HG03378 (cell line): ENCODE results near the gene FAM222B.
"Not testable (repeated sequence)": the region's sequence is repeated elsewhere in the genome, so short reads cannot be mapped to it uniquely, and the experiment has no call there.

Experiments used
- ATAC-seq: cut with Tn5 transposase; IDR thresholded peaks from one replicate; pipeline ENCODE4 v1.9.1; 2021; ENCODE audit warnings: mild to moderate bottlenecking, moderate library complexity; ENCODE audit not compliant: unreplicated experiment

The FAM222B gene

DNA sequence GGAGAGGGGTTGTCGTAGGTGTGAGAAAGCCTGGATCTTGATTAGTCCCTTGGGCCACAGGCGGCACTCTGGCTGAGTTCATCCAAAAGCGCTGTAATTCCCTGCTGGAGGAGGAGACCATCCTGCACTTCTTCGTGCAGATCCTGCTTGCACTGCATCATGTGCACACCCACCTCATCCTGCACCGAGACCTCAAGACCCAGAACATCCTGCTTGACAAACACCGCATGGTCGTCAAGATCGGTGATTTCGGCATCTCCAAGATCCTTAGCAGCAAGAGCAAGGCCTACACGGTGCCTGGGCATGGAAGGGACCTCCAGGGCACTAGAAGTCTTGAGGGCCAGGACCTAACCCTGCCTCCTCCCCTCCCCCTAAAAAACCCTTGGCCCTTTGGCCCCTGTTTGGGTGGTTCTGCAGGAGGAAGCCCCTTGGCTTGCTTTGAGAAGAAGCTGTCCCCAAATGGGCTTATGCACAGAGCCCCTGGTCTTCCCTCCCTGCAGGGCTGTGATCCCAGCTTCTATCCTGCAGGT is 107.8 kb downstream of the FAM222B start:
- ATAC-seq = no peak

DNA sequence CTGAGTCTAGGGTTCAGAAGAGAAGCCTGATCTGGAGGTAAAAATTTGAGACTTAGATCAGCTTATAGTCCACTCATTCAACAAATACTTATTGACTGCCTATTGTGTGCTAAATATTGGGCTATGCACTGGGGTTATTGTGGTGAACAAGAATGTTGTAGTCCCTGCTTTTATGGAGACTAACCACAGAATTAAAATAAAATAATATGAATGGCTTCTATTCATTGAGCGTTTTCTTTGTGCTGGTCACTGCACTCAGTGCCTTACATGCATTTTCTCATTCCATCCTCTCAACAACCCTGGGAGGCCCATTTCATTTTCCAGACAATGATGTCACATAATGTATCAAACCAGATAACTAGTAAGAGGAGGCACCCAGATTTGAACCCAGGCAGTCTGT is 109.2 kb downstream of the FAM222B start:
- no peak for ATAC-seq

DNA sequence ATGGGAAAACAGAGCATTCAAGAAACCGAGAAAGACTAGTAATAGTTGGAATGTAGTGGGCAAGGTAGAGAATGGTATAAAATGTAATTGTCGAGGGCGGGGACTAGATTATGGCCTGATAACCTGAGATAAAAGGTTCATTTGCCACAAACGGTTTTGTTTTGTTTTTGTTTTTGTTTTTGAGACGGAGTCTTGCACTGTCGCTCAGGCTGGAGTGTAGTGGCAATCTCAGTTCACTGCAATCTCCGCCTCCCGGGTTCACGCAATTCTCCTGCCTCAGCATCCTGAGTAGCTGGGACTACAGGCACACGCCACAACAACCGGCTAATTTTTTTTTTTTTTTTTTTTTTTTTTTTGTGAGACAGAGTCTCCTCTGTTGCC is 112.7 kb downstream of the FAM222B start:
- no peak for ATAC-seq

DNA sequence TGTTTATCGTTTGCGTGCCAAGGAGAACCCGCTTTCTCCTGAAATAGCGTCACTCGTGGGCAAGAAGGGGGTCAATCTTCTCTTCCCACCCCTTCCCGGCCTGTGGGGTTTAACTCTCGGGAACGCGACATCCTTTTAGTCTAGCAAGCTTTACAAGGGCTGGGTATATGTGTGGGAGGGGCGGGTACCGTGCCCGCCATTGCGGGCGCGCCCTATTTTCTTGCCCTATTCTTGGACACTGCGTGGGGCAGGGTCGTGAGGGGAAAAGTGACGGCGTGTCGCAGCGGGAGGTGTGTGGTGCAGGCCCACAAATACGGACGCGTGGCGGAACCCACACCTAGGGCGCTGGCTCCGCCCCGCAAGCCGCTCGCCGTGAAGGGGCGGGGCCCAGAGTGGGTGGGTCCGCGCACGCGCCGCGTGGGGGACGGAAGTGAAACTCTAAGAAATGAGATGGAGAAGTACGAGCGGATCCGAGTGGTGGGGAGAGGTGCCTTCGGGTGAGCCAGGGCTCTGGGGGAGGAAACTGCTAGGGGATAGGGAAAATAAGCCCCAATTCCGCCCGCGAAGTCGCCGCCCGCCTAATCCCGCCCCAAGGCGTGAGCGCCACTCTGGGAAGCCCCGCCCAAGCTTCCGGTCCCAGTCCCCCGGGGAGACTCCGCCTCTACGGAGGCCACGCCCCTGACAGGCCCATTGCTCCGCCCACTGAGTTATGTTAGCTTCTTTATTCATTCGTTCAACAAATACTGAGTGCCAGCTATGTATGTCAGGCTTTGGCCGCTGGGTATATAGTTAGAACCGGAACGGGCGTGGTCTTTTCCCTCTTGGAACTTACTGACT is 114.0 kb downstream of the FAM222B start, which contains the start of gene NEK8:
Gene NEK8, plus strand, starts transcription at position 425 of the 837 bp plus-strand sequence. Its CDS starts 26 bp downstream, at position 451.
- ATAC-seq = peak; percentile 34

GRCh38 chr17:28726627-28727491 is 115.7 kb downstream of the FAM222B start:
- peak; percentile 36 for ATAC-seq

DNA sequence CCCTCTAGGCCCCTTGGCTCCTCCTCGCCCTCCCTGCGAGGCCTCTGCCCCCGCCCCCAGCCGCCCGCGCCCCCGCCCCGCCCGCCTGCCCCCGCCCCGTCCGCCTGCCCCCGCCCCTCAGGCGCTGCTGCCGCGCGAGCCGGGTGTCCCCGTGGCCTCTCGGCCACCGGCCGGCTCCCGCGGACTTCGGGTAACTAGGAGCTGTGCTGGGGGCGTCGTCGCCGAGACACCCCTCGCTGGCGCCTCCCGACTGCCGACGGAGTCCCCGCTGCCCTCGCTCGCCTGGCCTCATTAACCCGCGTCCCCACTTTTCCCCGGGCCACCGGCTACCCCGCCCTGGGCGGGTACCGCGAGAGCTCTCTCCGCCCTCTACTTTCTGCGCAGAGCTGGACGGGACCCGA is 116.4 kb downstream of the FAM222B start, which contains the start of gene TLCD1:
Gene TLCD1, minus strand, starts transcription at position 8 of the 401 bp plus-strand sequence. CDS start 136 bp downstream, outside the sequence.
- no peak for ATAC-seq

- no peak for ATAC-seq
Measured at GRCh38 chr17:28725660-28726225, 116.8 kb downstream of the FAM222B start.

DNA sequence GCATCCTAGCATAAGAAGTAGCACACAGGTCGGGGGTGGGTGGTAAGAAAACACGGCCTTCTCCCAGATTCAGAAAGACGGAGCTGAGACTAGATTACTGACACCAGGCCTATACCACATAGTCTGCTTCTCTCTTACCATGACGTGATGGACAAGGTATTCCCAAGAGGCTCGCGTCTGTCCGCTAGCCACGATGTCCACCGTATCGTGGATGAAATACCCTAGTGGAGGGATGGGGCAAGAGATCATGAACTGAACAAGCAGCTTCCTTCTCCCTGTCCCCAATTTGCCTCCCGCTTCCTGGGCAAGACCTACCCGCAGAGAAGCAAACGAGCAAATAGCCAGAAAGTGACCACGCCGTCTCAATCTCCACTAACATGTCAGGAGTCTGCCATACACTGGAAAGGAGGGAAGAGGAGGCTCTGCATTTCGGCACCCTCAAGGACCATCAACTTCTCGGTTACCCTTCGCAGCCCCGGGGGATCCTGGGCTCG is 117.4 kb downstream of the FAM222B start:
- no peak for ATAC-seq

GRCh38 chr17:28724500-28725165 is 118.0 kb downstream of the FAM222B start:
- ATAC-seq = no peak

GRCh38 chr17:28723836-28724499 is 118.6 kb downstream of the FAM222B start:
- not testable (repeated sequence) for ATAC-seq

DNA sequence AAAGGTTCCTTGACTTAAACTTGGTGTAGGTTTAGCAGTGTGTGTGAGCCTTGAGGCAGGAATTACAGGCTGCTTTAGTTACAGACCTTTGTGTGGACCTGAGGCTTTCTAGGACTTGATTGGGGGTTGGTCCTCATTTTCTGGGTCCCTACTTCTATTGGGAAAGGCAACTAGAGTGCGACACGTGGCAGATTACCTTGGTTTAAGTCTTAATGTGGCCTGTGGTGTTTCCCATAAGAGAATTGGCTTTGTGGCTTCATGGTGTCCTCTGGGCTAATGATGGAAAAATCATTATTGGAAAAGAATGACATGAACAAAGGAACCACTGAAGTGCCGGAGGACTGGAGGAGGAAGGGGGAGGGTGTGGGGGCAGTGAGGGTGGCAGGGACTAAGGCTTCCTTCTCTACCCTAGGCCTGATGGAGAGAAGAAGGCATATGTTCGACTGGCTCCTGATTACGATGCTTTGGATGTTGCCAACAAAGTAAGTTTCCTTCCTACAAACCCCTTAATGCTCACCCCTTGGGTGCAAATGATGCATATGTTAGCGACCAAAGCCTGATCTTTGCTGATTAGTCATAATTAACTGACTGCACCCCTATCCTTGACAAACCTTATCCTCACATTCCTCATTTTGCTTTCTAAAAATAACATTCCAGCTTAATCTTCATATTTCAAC is 119.3 kb downstream of the FAM222B start:
- ATAC-seq = no peak

DNA sequence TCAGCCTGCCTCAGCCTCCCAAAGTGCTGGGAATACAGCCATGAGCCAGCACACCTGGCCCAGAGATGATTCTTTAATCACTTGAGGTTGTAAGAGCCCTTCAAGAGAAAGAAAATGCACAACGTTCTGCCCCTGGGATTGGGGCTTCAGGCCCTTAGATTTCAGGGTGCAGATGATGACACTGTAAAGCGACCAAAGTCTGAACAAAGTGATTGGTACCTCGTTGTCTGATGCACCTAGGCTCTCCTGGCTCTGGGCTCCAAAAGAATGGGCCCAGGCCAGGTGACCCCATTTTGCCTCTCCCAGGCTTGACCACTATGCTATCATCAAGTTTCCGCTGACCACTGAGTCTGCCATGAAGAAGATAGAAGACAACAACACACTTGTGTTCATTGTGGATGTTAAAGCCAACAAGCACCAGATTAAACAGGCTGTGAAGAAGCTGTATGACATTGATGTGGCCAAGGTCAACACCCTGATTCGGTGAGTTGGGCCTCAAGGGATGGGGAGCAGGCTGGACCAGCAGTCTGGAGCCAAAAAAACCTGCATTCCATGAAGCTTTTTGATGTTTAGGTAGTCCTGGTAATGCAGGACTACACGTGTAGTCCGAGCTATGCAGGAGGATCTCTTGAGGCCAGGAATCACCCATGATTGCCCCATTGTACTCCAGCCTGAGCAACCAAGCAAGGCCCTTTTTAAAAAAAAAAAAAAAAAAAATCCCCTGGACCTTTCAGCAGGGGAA is 120.0 kb downstream of the FAM222B start:
- no peak for ATAC-seq

DNA sequence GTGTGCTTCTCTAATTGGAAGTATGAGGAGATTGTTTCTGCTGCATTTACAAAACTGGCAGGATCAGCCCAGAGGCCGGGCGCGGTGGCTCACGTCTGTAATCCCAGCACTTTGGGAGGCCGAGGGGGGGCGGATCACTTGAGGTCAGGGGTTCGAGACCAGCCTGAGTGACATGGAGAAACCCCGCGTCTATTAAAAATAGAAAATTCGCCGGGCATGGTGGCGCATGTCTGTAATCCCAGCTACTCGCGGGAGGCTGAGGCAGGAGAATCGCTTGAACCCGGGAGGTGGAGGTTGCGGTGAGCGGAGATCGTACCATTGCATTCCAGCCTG is 121.6 kb downstream of the FAM222B start:
- not testable (repeated sequence) for ATAC-seq

DNA sequence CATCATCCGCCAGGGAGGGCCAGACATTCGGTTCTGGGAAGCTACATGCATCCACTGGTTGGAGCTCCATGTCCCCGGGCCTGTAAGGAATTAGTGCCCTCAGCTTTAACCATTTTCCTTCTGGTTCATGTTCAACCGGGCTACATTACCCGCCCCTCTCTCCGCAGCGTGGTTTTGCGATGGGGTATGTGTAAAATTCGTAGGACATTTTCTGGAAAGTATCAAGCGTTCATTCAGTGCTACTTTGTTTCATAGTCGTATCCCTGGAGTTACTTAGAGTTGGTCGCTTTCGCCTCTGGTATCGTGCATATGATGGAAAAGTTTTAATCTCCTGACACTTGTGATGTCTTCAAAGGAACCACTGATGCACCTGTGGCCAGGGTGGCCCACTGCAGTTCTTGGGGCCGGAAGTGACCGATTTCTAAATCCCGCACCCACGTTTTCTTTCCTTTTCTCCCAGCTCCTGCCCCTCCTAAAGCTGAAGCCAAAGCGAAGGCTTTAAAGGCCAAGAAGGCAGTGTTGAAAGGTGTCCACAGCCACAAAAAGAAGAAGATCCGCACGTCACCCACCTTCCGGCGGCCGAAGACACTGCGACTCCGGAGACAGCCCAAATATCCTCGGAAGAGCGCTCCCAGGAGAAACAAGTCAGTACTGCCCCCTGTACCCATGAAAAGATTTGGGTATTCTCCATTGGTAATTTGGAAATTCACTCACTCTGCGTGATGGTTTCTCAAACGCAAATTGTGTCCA is 122.2 kb downstream of the FAM222B start:
- no peak for ATAC-seq

DNA sequence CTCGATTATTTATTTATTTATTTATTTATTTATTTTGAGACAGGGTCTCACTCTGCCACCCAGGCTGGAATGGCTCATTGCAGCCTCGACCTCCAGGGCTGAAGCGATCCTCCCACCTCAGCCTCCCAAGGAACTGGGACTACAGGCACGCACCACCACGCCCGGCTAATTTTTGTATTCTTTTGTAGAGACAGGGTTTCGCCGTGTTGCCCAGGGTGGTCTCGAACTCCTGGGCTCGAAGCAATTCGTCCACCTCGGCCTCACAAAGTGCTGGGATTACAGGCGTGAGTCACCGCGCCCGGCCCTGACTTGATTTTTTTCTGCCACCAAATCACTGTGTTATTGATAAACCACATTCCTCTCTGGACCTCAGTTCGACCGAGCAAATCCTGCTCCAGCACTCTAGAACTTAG is 123.6 kb downstream of the FAM222B start:
- no peak for ATAC-seq

DNA sequence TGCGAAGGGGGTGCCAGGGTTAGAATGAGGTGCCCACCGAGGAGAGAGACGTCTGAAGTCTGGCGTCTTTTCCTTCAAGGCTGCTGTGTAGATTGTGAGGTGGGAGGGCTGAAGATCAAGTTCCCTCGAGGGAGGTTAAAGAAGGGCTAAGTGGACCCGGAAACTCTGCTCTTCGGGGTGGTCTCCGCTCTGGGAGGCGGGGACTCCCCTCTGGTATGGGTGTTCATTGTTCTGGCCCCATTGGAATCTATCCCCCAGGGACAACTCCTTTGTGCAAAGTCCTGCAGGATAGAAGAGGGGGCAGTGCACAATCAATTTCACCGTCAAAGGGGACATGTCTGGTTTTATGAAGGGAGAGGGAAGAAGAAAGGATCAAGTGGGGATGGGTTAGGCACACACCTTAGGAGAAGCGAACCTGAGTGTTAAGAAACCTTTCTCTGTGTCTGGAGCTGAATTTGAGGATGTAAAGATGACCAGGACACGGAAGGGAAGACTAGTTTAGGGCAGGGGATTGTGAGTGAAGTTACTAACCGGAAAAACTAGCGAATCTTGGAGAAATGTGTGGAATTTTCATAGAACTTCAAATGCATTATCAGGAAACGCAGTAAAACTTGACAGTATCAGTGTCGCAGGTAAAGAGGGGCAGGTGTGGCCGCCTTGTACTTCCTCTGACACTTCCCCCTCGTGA is 124.1 kb downstream of the FAM222B start:
- ATAC-seq = no peak

GRCh38 chr17:28717578-28718332 is 124.8 kb downstream of the FAM222B start, which contains the start of gene RAB34:
Gene RAB34, minus strand, starts transcription at chr17:28717868. Its CDS starts 602 bp downstream, at chr17:28717266.
- no peak for ATAC-seq
